Endothelial cell of umbilical vein (primary cell): Measurements from ENCODE around the gene RPS16. TPM values are rescaled to one million over a fixed set of nuclear protein-coding genes. Genes with fewer than 3 reads are reported as not detected.

Experiments used
- BruUV-seq: library from RNA; stranded (reverse); fragments of 400-500 nt; replicated peaks from 2 replicates; lab custom pipeline; 2021; lab: Mats Ljungman, UMichigan
- CTCF ChIA-PET: fragments of 300-600, 350-600 bp; sonication (Branson Sonifier 250); formaldehyde crosslinking; loops from one replicate; lab custom pipeline; 2021; ENCODE audit warnings: antibody characterized with exemption, inconsistent platforms; lab: Charles Lee
- POLR2A ChIA-PET: fragments of 300-600, 350-600 bp; sonication (Branson Sonifier 250); formaldehyde crosslinking; loops from one replicate; lab custom pipeline; 2021; ENCODE audit warnings: antibody characterized with exemption, inconsistent platforms; lab: Charles Lee
- DNase-seq: peaks from one replicate; pipeline ENCODE4 v3.0.0-alpha.2; 2011; ENCODE audit warnings: low read depth, low spot score
- FAIRE-seq: peaks from 2 replicates; lab custom pipeline; 2011; peaks lifted over from hg19 to GRCh38; lab: Jason Lieb, UNC
- H2AFZ ChIP-seq: 2 replicates; pipeline ENCODE4 v1.6.0; 2012; ENCODE audit warnings: low read depth, low read length, control low read depth, inconsistent platforms
- H3K27ac ChIP-seq: 2 replicates; pipeline ENCODE4 v1.5.1; 2011; ENCODE audit warnings: low read depth, mild to moderate bottlenecking, control low read depth, low read length, moderate library complexity; ENCODE audit not compliant: insufficient read depth
- H3K27me3 ChIP-seq, 2 experiments: 2 replicates each; pipeline versions ENCODE4 v1.6.0 to v1.6.1; 2011; ENCODE audit warnings: low read length in 2 of 2, mixed read lengths in 1 of 2; ENCODE audit not compliant: control insufficient read depth in 2 of 2, insufficient read depth in 2 of 2
- H3K36me3 ChIP-seq, 2 experiments: 2 replicates in 1 of 2; 3 replicates in 1 of 2; pipeline ENCODE4 v1.5.1; 2011; ENCODE audit warnings: low read length in 2 of 2, mild to moderate bottlenecking in 1 of 2, moderate library complexity in 1 of 2; ENCODE audit not compliant: control insufficient read depth in 2 of 2, insufficient read depth in 2 of 2; ENCODE audit errors: extremely low read depth in 1 of 2
- H3K4me1 ChIP-seq: 3 replicates; pipeline ENCODE4 v1.5.1; 2011; ENCODE audit warnings: mild to moderate bottlenecking, low read length; ENCODE audit not compliant: control insufficient read depth, insufficient read depth; ENCODE audit errors: extremely low read depth
- H3K4me2 ChIP-seq: 2 replicates; pipeline ENCODE4 v1.6.1; 2011; ENCODE audit warnings: low read length, control low read depth, mixed read lengths; ENCODE audit not compliant: insufficient read depth
- H3K4me3 ChIP-seq, 3 experiments: fragments of 200-600 bp in 1 of 3; sonication (generic), shearing (Covaris generic) in 1 of 3; replicated peaks in 1 of 3; 2 replicates each; pipeline ENCODE4 v1.5.1; 2011 to 2016; ENCODE audit warnings: control low read depth in 3 of 3, low read length in 3 of 3, mild to moderate bottlenecking in 2 of 3, inconsistent platforms in 1 of 3, low read depth in 1 of 3, moderate library complexity in 1 of 3; ENCODE audit not compliant: insufficient read depth in 1 of 3
- H3K79me2 ChIP-seq: 2 replicates; pipeline ENCODE4 v1.6.0; 2012; ENCODE audit warnings: low read length, inconsistent platforms; ENCODE audit not compliant: control insufficient read depth, insufficient read depth
- H3K9ac ChIP-seq: replicated peaks from 2 replicates; pipeline ENCODE3; 2011; ENCODE audit warnings: low read length, control low read depth; ENCODE audit not compliant: insufficient read depth; ENCODE audit errors: extremely low read depth
- H3K9me1 ChIP-seq: replicated peaks from 3 replicates; pipeline ENCODE4 v1.6.0; 2011; ENCODE audit warnings: mild to moderate bottlenecking, low read length; ENCODE audit not compliant: control insufficient read depth, insufficient read depth; ENCODE audit errors: extremely low read depth
- H3K9me3 ChIP-seq: replicated peaks from 2 replicates; pipeline ENCODE4 v1.5.1; 2012; ENCODE audit warnings: low read length, inconsistent platforms; ENCODE audit not compliant: control insufficient read depth, insufficient read depth
- H4K20me1 ChIP-seq: replicated peaks from 2 replicates; pipeline ENCODE3; 2011; ENCODE audit warnings: mild to moderate bottlenecking, low read length; ENCODE audit not compliant: control insufficient read depth, insufficient read depth; ENCODE audit errors: extremely low read depth
- CTCF ChIP-seq, 2 donors: IDR thresholded peaks; 1 replicate in 1 of 2; 2 replicates in 1 of 2; pipeline ENCODE4 v1.5.1; 2011; ENCODE audit warnings: low read length in 2 of 2, mild to moderate bottlenecking in 2 of 2, moderate library complexity in 2 of 2, control low read depth in 1 of 2, inconsistent platforms in 1 of 2, low read depth in 1 of 2; ENCODE audit not compliant: insufficient read depth in 1 of 2; ENCODE audit errors: extremely low read depth in 1 of 2
- EZH2 ChIP-seq: IDR thresholded peaks from 2 replicates; pipeline ENCODE4 v1.6.1; 2012; ENCODE audit warnings: borderline replicate concordance, low read depth, mild to moderate bottlenecking, moderate library complexity, low read length, inconsistent platforms; ENCODE audit not compliant: severe bottlenecking
- FOS ChIP-seq: IDR thresholded peaks from 2 replicates; pipeline ENCODE4 v1.6.1; 2011; ENCODE audit warnings: mild to moderate bottlenecking, low read length, moderate library complexity, borderline replicate concordance; ENCODE audit not compliant: insufficient read depth
- GATA2 ChIP-seq: IDR thresholded peaks from 2 replicates; pipeline ENCODE4 v1.7.0; 2011; ENCODE audit warnings: low read depth, mild to moderate bottlenecking, moderate library complexity, mixed read lengths, low read length; ENCODE audit not compliant: insufficient read length, insufficient read depth
- JUN ChIP-seq: IDR thresholded peaks from 2 replicates; pipeline ENCODE4 v1.6.1; 2011; ENCODE audit warnings: borderline replicate concordance, low read depth; ENCODE audit not compliant: insufficient read length, insufficient read depth
- MAX ChIP-seq: IDR thresholded peaks from 2 replicates; pipeline ENCODE4 v1.6.1; 2011; ENCODE audit not compliant: insufficient read depth, insufficient read length
- MYC ChIP-seq: IDR thresholded peaks from one replicate; pipeline ENCODE4 v1.6.1; 2011; ENCODE audit warnings: mild to moderate bottlenecking, low read depth, low read length
- POLR2A ChIP-seq: IDR thresholded peaks from 2 replicates; pipeline ENCODE4 v1.6.1; 2012; ENCODE audit warnings: low read depth, mild to moderate bottlenecking, control low read depth, low read length
- POLR2AphosphoS5 ChIP-seq: IDR thresholded peaks from 2 replicates; pipeline ENCODE4 v1.6.1; 2012; ENCODE audit warnings: low read depth, mild to moderate bottlenecking, control low read depth, low read length, moderate library complexity; ENCODE audit not compliant: insufficient read depth
- dilution Hi-C: fragments of 300-500 bp; cut with MboI; formaldehyde crosslinking; loops from one replicate; pipeline ENCODE4 v1.15.0; 2019; ENCODE audit warnings: low sequenced_read_pairs; ENCODE audit not compliant: extremely low pct_ligation_motif_present
- intact Hi-C: fragments of 100-400 bp; cut with micrococcal nuclease; formaldehyde crosslinking; loops from one replicate; pipeline ENCODE4 v1.10.0; 2022
- polyA plus RNA-seq, 4 experiments: library from polyadenylated mRNA; depleted of rRNA in 3 of 4; stranded (reverse) in 3 of 4; unstranded in 1 of 4; fragments of >200 nt; gene quantifications; 2 replicates each; pipeline versions ENCODE4 v1.2.1 to v1.2.3, GENCODE V29; 2011 to 2012; ENCODE audit warnings: missing spikeins in 1 of 4
- total RNA-seq: library from RNA; stranded (reverse); gene quantifications from 2 replicates; pipeline ENCODE4 v1.2.3, GENCODE V29; 2021

The RPS16 gene
- total and polyA plus RNA-seq, 2 donors (not counting 3 experiments of a cell fraction or from before 2014, with no cell fraction given) = 1,768 to 5,244 TPM

GRCh38 chr19:39424934-39425333 lies 10.8 kb downstream of the RPS16 start:
- no TSS peak for BruUV-seq
- no peak for FAIRE-seq
- Histone ChIP-seq H3K9ac (no peak overlapping the region), H3K4me1 (peaks cover 8% of the 10 kb centered on the region), H3K79me2 (no peaks in the 10 kb centered on the region), H3K9me3 (no peaks in the 10 kb centered on the region), H3K27me3 (no peaks in the 10 kb centered on the region), H2AFZ (no peak overlapping the region), H3K27ac (no peak overlapping the region), H4K20me1 (no peaks in the 10 kb centered on the region), H3K36me3 (peaks cover 11 to 31% of the 10 kb centered on the region in 2 experiments), H3K4me3 (no peak overlapping the region), H3K4me2 (no peak overlapping the region), H3K9me1 (no peaks in the 10 kb centered on the region)
- TF ChIP-seq GATA2 = no peak
- TF ChIP-seq MYC = no peak
- TF ChIP-seq POLR2AphosphoS5 = no peak
- no peak for TF ChIP-seq FOS
- TF ChIP-seq JUN = no peak
- TF ChIP-seq MAX = no peak
- no peak for TF ChIP-seq CTCF (IDR thresholded peaks at IDR 0.05; ENCODE audit: extremely low read depth in 1 of 2, insufficient read depth in 1 of 2, low read depth in 1 of 2, low read length in 2 of 2)
- TF ChIP-seq EZH2 = no peak
- no peak for TF ChIP-seq POLR2A
- ChIA-PET POLR2A (interaction anchor here (2.2 kb wide), 1 partner anchor 11 kb away, joined by 9 read pairs; the partner anchor contains the start of gene RPS16), CTCF (no interaction called here)
- DNase-seq = no peak
- dilution Hi-C loops (no loop called here), intact Hi-C loops (no loop called here)
